Measurements from ENCODE around the gene SAPCD2.

SAPCD2 gene

DNA sequence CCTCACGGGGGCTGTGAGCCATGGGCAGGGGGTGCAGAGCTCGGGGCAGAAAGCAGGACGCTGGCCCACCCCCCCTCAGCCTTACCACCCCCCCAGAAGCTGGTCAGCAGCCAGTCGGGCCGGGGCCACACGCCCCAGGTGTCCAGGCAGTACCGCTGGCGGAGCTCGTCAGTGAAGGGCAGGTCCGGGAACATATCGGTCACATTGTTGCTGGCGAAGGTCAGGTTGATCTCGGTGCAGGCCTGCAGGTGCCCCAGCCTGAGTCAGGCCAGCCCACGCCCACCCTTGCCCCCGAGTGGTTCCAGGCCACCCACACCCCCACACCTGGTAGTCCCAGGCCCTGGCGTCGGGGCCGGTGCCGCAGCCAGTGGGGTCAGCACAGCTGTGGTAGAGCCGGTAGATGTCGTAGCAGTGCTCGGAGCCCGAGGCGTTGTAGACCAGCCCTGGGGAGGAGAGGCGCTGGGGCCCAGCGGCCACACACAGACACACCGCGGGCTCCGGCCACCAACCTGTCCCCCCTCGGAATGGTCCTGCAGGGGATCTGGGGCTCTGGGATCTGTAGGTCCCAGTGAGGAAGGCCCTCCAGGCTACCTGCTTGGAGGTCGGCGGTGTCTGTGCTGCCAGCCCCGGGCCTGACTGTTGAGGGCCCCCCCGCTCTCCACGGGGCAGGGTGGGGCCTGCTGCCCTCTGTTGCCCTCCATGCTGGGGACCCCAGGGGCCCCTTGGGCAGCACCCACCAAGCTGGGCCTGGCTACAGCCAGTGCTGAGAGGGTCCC is 41.6 kb upstream of the SAPCD2 start:
- peaks cover 12% of the 10 kb centered on the region for H3K36me3 ChIP-seq (ENCODE audit: insufficient read depth, low read length)
- H3K9ac ChIP-seq (ENCODE audit: low read length): no peak overlapping the region
- no peak overlapping the region for H3K4me3 ChIP-seq (ENCODE audit: low read depth in 1 of 2, low read length in 2 of 2)
- no peaks in the 10 kb centered on the region for H3K9me3 ChIP-seq (ENCODE audit: low read length)
- H3K4me1 ChIP-seq (ENCODE audit: insufficient read depth, low read length): no peaks in the 10 kb centered on the region
- no peaks in the 10 kb centered on the region for H3K27me3 ChIP-seq (ENCODE audit: control insufficient read depth in 1 of 2, insufficient read depth in 2 of 2, low read length in 2 of 2)
- no peak overlapping the region for H3K27ac ChIP-seq (ENCODE audit: low read depth, low read length)

DNA sequence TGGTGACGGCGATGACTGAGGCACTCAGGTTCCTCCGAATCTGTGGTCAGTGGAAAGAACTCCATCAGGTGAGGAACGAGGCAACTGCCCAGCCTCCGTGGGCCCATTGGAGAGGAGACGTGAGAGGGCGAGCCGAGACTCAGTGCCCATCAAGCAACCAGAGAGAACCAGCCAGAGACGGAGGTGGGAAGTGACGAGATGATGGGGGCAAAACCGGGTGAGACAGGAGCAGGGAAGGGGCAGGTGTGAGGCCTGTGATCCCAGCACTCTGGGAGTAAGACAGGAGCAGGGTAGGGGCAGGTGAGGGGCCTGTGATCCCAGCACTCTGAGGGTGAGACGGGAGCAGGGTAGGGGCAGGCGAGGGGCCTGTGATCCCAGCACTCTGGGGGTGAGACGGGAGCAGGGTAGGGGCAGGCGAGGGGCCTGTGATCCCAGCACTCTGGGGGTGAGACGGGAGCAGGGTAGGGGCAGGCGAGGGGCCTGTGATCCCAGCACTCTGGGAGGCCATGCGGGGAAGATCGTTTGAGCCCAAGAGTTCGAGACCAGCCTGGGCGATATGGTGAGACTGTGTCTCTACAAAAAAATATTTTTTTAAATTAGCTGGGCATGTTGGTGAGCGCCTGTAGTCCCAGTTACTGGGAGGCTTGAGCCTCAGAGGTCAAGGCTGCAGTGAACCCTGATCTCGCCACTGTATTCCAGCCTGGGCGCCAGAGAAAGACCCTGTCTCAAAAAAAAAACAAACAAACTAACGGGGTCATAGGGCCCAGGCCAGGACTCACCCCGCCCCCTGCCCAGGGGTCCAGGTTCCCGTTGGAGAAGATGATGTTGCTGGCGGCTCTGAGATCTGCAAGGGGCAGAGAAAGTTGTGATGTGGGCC is 40.8 kb upstream of the SAPCD2 start:
- Histone ChIP-seq H3K27ac (ENCODE audit: low read depth, low read length) (no peak overlapping the region), H3K4me3 (ENCODE audit: low read depth in 1 of 2, low read length in 2 of 2) (no peak overlapping the region), H3K27me3 (ENCODE audit: control insufficient read depth in 1 of 2, insufficient read depth in 2 of 2, low read length in 2 of 2) (no peaks in the 10 kb centered on the region), H3K4me1 (ENCODE audit: insufficient read depth, low read length) (no peaks in the 10 kb centered on the region), H3K9me3 (ENCODE audit: low read length) (no peaks in the 10 kb centered on the region), H3K9ac (ENCODE audit: low read length) (no peak overlapping the region), H3K36me3 (ENCODE audit: insufficient read depth, low read length) (peaks cover 12% of the 10 kb centered on the region)

DNA sequence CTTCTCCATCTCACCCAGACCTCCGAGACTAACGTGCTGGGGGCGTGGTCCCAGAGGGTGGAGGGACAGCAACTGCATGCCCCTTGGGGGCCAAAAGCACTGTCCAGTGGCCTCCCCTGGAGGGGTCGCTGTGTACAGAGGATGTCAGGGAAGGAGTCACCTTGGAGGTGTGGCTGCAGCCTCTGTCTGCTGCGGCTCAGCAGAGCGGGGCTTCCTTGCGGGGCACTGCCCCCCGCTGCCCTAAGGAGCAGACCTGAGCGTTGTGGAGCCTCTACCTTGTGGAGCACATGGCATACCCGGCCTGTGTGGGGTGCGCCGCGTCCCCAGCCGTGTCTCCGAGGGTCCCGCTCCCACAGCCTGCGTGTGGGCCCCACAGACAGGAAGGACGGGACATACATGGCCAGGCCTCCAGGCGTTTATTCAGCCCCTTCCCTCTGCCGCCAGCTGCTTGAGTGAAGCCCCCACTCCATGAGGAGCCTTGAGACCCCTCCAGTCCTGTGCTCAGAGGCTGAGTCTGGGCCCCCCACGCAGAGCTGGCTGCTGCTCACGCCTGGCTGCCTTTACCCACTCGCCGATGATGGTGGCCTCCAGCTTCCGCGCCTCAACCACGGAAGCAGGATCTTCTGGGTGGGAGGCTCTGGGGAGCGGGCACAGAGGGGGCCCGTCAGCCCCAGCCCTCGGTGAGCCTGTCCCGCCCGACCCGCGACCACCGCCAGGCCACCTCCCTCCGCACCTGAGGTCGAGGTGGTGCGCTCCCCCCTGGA is 40.0 kb upstream of the SAPCD2 start:
- Histone ChIP-seq H3K9me3 (ENCODE audit: low read length) (no peaks in the 10 kb centered on the region), H3K9ac (ENCODE audit: low read length) (no peak overlapping the region), H3K27ac (ENCODE audit: low read depth, low read length) (no peak overlapping the region), H3K36me3 (ENCODE audit: insufficient read depth, low read length) (peaks cover 18% of the 10 kb centered on the region), H3K4me3 (ENCODE audit: low read depth in 1 of 2, low read length in 2 of 2) (no peak overlapping the region), H3K4me1 (ENCODE audit: insufficient read depth, low read length) (no peaks in the 10 kb centered on the region), H3K27me3 (ENCODE audit: control insufficient read depth in 1 of 2, insufficient read depth in 2 of 2, low read length in 2 of 2) (no peaks in the 10 kb centered on the region)

DNA sequence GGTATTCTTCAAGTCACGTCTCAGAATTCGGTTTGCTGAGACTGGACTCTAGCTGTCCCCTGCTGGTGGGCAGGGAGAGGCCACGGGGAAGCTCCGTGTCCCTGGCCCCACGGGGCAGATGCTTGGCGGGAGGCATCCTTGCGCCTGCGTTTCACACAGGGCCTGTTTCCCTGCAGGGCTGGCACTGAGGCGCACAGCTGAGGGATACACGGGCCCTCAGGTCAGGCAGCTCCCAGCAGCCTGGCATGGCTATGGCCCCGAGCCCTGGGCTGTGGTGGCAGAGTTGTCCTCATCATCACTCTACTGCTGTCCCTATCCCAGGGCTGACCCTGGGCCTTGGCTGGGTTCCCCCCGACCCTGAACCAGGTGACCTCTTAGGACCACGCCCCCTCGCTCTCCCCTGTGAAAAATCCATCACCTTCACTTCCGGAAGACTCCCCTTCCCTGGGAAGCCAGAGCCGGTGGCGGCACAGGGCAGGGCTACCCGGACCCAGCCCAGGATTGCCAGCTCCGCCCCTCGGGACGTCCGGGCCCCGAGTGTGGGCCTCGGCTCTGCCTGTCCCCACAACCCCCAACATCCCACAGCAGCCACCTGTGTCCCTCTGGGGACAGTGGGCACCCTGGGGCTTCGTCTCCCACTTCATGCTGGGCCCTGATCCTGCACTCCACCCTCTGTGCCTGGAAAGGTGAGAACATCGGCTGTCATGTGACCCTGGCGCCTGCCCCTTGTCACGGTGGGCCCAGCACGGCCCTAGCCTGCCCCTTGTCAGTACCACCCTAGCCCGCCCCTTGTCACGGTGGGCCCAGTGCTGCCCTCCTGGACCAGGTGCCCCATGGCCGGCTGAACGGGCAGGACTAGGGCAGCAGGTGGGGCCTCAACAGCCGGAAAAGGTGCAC is 39.1 kb upstream of the SAPCD2 start:
- H3K9ac ChIP-seq (ENCODE audit: low read length): no peak overlapping the region
- peaks cover 22% of the 10 kb centered on the region for H3K36me3 ChIP-seq (ENCODE audit: insufficient read depth, low read length)
- no peak overlapping the region for H3K4me3 ChIP-seq (ENCODE audit: low read depth in 1 of 2, low read length in 2 of 2)

DNA sequence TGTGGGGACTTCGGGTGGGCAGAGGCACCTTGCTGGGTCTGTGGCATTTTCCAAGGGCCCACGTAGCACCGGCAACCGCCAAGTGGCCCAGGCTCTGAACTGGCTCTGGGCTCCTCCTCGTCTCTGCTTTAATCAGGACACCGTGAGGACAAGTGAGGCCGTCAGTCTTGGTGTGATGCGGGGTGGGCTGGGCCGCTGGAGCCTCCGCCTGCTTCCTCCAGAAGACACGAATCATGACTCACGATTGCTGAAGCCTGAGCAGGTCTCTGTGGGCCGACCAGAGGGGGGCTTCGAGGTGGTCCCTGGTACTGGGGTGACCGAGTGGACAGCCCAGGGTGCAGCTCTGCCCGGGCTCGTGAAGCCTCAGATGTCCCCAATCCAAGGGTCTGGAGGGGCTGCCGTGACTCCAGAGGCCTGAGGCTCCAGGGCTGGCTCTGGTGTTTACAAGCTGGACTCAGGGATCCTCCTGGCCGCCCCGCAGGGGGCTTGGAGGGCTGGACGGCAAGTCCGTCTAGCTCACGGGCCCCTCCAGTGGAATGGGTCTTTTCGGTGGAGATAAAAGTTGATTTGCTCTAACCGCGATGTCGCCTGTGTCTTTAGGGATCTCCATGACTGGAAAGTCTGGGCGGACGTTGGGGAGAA is 38.4 kb upstream of the SAPCD2 start:
- no peaks in the 10 kb centered on the region for H3K9me3 ChIP-seq (ENCODE audit: low read length)
- no peaks in the 10 kb centered on the region for H3K4me1 ChIP-seq (ENCODE audit: insufficient read depth, low read length)
- H3K36me3 ChIP-seq (ENCODE audit: insufficient read depth, low read length): peaks cover 26% of the 10 kb centered on the region
- H3K27me3 ChIP-seq (ENCODE audit: control insufficient read depth in 1 of 2, insufficient read depth in 2 of 2, low read length in 2 of 2): no peaks in the 10 kb centered on the region
- no peak overlapping the region for H3K4me3 ChIP-seq (ENCODE audit: low read depth in 1 of 2, low read length in 2 of 2)
- H3K27ac ChIP-seq (ENCODE audit: low read depth, low read length): no peak overlapping the region
- H3K9ac ChIP-seq (ENCODE audit: low read length): no peak overlapping the region

More for the DNA sequence above, 39.1 kb upstream of the SAPCD2 start:
- no peaks in the 10 kb centered on the region for H3K27me3 ChIP-seq (ENCODE audit: control insufficient read depth in 1 of 2, insufficient read depth in 2 of 2, low read length in 2 of 2)
- H3K9me3 ChIP-seq (ENCODE audit: low read length): no peaks in the 10 kb centered on the region
- H3K27ac ChIP-seq (ENCODE audit: low read depth, low read length): no peak overlapping the region
- H3K4me1 ChIP-seq (ENCODE audit: insufficient read depth, low read length): no peaks in the 10 kb centered on the region

DNA sequence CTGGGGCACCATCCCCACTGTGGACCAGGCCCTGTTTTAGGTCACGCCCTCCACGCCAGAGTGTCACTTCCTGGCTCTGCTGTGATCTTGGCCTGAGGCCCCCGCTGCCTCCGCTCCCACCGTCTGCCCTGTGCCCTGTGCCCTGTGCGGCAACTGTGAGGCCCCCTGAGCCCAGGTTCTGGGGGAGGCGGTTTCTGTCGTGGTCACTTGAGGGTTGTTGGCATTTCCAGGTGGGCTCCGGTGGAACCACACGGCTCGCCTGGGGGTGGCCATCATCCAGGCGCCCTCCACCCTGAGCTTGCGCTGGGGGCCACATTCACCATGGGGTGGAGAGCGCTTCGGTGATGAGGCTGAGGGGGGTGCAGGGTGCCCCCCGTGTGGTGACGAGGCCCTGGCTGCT is 37.6 kb upstream of the SAPCD2 start:
- Histone ChIP-seq H3K27me3 (ENCODE audit: control insufficient read depth in 1 of 2, insufficient read depth in 2 of 2, low read length in 2 of 2) (no peaks in the 10 kb centered on the region), H3K9me3 (ENCODE audit: low read length) (no peaks in the 10 kb centered on the region), H3K36me3 (ENCODE audit: insufficient read depth, low read length) (peaks cover 31% of the 10 kb centered on the region), H3K4me3 (ENCODE audit: low read depth in 1 of 2, low read length in 2 of 2) (no peak overlapping the region), H3K4me1 (ENCODE audit: insufficient read depth, low read length) (no peaks in the 10 kb centered on the region), H3K9ac (ENCODE audit: low read length) (no peak overlapping the region), H3K27ac (ENCODE audit: low read depth, low read length) (no peak overlapping the region)

DNA sequence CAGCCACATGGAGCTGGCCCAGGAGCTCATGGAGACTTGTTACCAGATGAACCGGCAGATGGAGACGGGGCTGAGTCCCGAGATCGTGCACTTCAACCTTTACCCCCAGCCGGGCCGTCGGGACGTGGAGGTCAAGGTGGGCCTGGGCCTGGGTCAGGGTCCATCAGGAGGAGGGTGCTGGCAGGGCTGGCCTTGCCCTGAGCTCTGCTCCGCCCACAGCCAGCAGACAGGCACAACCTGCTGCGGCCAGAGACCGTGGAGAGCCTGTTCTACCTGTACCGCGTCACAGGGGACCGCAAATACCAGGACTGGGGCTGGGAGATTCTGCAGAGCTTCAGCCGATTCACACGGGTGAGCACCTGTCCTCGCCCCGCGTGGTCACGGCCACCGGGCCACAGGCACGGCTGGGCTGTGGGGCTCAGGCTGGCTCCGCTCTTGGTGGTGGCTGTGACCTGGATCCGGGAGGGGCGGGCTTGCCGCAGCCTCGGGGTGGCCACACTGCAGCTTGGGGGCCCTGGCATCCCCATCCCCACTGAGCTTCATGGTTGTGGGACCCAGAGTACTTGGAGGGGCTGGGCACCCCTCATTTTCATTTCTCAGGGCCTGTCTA is 37.1 kb upstream of the SAPCD2 start:
- H3K27ac ChIP-seq (ENCODE audit: low read depth, low read length): no peak overlapping the region
- no peaks in the 10 kb centered on the region for H3K9me3 ChIP-seq (ENCODE audit: low read length)
- H3K4me3 ChIP-seq (ENCODE audit: low read depth in 1 of 2, low read length in 2 of 2): no peak overlapping the region
- H3K27me3 ChIP-seq (ENCODE audit: control insufficient read depth in 1 of 2, insufficient read depth in 2 of 2, low read length in 2 of 2): no peaks in the 10 kb centered on the region
- no peaks in the 10 kb centered on the region for H3K4me1 ChIP-seq (ENCODE audit: insufficient read depth, low read length)
- no peak overlapping the region for H3K9ac ChIP-seq (ENCODE audit: low read length)
- peaks cover 31% of the 10 kb centered on the region for H3K36me3 ChIP-seq (ENCODE audit: insufficient read depth, low read length)

DNA sequence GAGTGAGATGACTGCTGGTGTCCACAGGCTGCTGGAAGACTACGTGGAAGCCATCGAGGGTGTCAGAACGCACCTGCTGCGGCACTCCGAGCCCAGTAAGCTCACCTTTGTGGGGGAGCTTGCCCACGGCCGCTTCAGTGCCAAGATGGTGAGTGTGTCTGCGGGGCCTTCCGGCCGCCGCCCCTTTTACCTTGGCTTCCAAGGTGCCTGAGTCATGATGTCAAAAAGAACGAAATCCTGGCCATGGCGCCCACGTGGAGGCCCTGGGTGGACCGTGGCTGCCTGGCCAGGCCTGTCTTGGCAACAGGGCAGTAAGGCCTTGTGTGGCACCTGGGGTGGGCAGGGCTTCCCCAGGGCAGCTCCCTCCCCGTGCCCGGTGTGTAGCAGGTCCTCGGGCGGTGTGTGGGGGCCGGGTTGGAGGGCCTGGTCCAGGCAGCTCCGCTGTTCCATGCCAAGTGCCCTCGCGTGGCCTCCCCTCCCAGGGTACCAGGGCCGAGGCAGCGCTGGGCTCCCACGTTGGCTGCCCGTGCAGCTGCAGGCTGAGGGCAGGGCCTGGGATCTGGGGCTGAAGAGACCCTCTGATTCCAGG is 36.4 kb upstream of the SAPCD2 start:
- no peak overlapping the region for H3K9ac ChIP-seq (ENCODE audit: low read length)
- H3K4me3 ChIP-seq (ENCODE audit: low read depth in 1 of 2, low read length in 2 of 2): no peak overlapping the region
- peaks cover 36% of the 10 kb centered on the region for H3K36me3 ChIP-seq (ENCODE audit: insufficient read depth, low read length)
- no peaks in the 10 kb centered on the region for H3K4me1 ChIP-seq (ENCODE audit: insufficient read depth, low read length)
- no peaks in the 10 kb centered on the region for H3K27me3 ChIP-seq (ENCODE audit: control insufficient read depth in 1 of 2, insufficient read depth in 2 of 2, low read length in 2 of 2)
- H3K27ac ChIP-seq (ENCODE audit: low read depth, low read length): no peak overlapping the region
- no peaks in the 10 kb centered on the region for H3K9me3 ChIP-seq (ENCODE audit: low read length)

DNA sequence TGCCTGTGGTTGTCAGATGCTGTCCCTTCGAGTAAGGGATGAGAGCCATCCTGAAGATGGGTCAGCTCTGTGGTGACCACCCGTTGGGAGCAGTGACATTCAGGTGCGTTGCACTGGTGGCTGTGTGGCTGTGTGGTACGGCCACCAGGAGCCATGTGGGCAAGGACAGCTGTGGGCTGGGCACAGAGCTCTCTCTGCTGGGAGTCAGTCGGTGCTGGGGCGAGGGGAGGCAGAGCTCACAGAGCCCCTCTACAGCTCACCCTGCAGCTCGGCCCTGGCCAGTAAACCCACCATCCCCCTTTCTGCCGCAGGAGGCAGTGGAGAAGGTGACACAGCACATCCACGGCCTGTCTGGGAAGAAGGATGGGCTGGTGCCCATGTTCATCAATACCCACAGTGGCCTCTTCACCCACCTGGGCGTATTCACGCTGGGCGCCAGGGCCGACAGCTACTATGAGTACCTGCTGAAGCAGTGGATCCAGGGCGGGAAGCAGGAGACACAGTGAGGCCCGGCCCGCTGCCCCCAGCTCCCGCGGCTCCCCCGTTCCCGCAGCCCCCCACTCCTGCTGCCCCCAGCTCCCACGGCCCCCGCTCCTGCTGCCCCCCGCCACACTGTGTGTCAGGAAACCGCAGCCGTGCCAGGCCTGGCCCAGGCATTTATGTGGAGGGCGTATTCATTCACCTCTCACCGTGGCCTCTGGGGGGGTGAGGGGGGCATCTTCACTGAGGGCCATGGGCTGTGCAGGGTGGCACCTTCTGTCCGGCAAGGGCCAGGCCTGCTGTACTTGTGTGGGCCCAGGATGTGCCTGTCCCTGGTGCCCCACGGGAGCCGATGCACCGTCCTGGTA is 35.7 kb upstream of the SAPCD2 start:
- Histone ChIP-seq H3K9ac (ENCODE audit: low read length) (no peak overlapping the region), H3K27me3 (ENCODE audit: control insufficient read depth in 1 of 2, insufficient read depth in 2 of 2, low read length in 2 of 2) (no peaks in the 10 kb centered on the region), H3K9me3 (ENCODE audit: low read length) (no peaks in the 10 kb centered on the region), H3K4me3 (ENCODE audit: low read depth in 1 of 2, low read length in 2 of 2) (no peak overlapping the region), H3K27ac (ENCODE audit: low read depth, low read length) (no peak overlapping the region), H3K4me1 (ENCODE audit: insufficient read depth, low read length) (no peaks in the 10 kb centered on the region), H3K36me3 (ENCODE audit: insufficient read depth, low read length) (peaks cover 44% of the 10 kb centered on the region)

Measured in muscle layer of colon (tissue), 2 donors.